SU-DHL-6 (cell line): ENCODE data around the gene KIF5B.

Experiments
- H2AFZ ChIP-seq: fragments of 200-600 bp; sonication (generic); 2 replicates; pipeline ENCODE4 v1.6.1; 2014; ENCODE audit warnings: low read depth, mild to moderate bottlenecking, moderate library complexity, mixed read lengths, antibody characterized with exemption, low read length; ENCODE audit not compliant: severe bottlenecking
- H3F3A ChIP-seq: fragments of 200-600 bp; shearing (Covaris generic); 2 replicates; pipeline ENCODE4 v1.6.0; 2016; ENCODE audit warnings: antibody characterized with exemption, mild to moderate bottlenecking; ENCODE audit not compliant: insufficient read depth
- H3K27ac ChIP-seq: fragments of 200-600 bp; sonication (generic); 2 replicates; pipeline ENCODE4 v1.5.1; 2016; ENCODE audit warnings: low read depth, mild to moderate bottlenecking, low read length, moderate library complexity, mixed read lengths
- H3K27me3 ChIP-seq: fragments of 200-600 bp; sonication (generic), shearing (Covaris generic); 2 replicates; pipeline ENCODE4 v1.6.0; 2014; ENCODE audit warnings: mild to moderate bottlenecking, low read length
- H3K36me3 ChIP-seq: fragments of 200-600 bp; sonication (generic); 2 replicates; pipeline ENCODE4 v1.6.1; 2014; ENCODE audit warnings: mild to moderate bottlenecking, low read length, mixed read lengths
- H3K4me2 ChIP-seq: fragments of 300-600, 200-600 bp; shearing (Covaris generic), sonication (generic); 2 replicates; pipeline ENCODE4 v1.6.0; 2014; ENCODE audit warnings: low read length, low read depth, mild to moderate bottlenecking; ENCODE audit not compliant: poor library complexity, severe bottlenecking
- H3K4me3 ChIP-seq: fragments of 200-600 bp; sonication (generic); 2 replicates; pipeline ENCODE4 v1.5.1; 2014; ENCODE audit warnings: antibody characterized with exemption, low read length, mild to moderate bottlenecking, mixed read lengths; ENCODE audit not compliant: insufficient read depth, poor library complexity, severe bottlenecking
- H3K79me2 ChIP-seq: fragments of 200-600 bp; sonication (generic); 2 replicates; pipeline ENCODE4 v1.6.1; 2014; ENCODE audit warnings: mild to moderate bottlenecking, low read length, moderate library complexity; ENCODE audit not compliant: insufficient read depth
- H3K9ac ChIP-seq: fragments of 200-600 bp; sonication (generic); 2 replicates; pipeline ENCODE4 v1.7.0; 2014; ENCODE audit warnings: mild to moderate bottlenecking, low read length
- H3K9me2 ChIP-seq: fragments of 200-600 bp; sonication (generic); replicated peaks from 2 replicates; pipeline ENCODE4 v1.6.1; 2014; ENCODE audit warnings: low read length; ENCODE audit not compliant: insufficient read depth
- H3K9me3 ChIP-seq: fragments of 200-600 bp; sonication (generic); 2 replicates; pipeline ENCODE4 v1.6.1; 2014; ENCODE audit warnings: low read length, mixed read lengths; ENCODE audit not compliant: insufficient read depth
- H4K20me1 ChIP-seq: fragments of 200-600 bp; sonication (generic); 2 replicates; pipeline ENCODE4 v1.6.1; 2014; ENCODE audit warnings: low read depth, mild to moderate bottlenecking, antibody characterized with exemption, low read length, moderate library complexity, mixed read lengths
- CTCF ChIP-seq: fragments of 200-600 bp; sonication (generic); IDR thresholded peaks from one replicate; pipeline ENCODE4 v1.5.1; 2017; ENCODE audit warnings: antibody characterized with exemption, mild to moderate bottlenecking, low read length, moderate library complexity; ENCODE audit not compliant: insufficient read depth, poor library complexity, severe bottlenecking
- EZH2phosphoT487 ChIP-seq: fragments of 200-600 bp; sonication (generic), shearing (Covaris generic); conservative IDR thresholded peaks from 2 replicates; pipeline ENCODE4 v1.6.1; 2018; ENCODE audit warnings: mild to moderate bottlenecking, antibody characterized with exemption, low read length, moderate library complexity, mixed read lengths

KIF5B gene

GRCh38 chr10:32056136-32057035, at the start of gene KIF5B:
KIF5B (minus strand) TSS chr10:32056425; CDS start chr10:32055973, 452 bp downstream.
- Histone ChIP-seq H3K79me2 (peaks cover 47% of the 10 kb centered on the region), H3K9me2 (no peaks in the 10 kb centered on the region), H3K27ac (peak within 1 kb of the TSS; percentile 80), H3K9ac (peak within 1 kb of the TSS; percentile 94), H3K4me3 (peak within 1 kb of the TSS; percentile 92), H3K4me2 (peak within 1 kb of the TSS; percentile 88), H2AFZ (peak within 1 kb of the TSS; percentile 97), H3K27me3 (no peaks in the 10 kb centered on the region), H4K20me1 (peaks cover 35% of the 10 kb centered on the region), H3F3A (peaks cover 3% of the 10 kb centered on the region; the same call in 1 of the 2 replicates), H3K36me3 (no peaks in the 10 kb centered on the region), H3K9me3 (no peaks in the 10 kb centered on the region)
- no peak for TF ChIP-seq CTCF
- TF ChIP-seq EZH2phosphoT487: no peak

GRCh38 chr10:32105782-32106382, 49.7 kb upstream of the KIF5B start:
- no peaks in the 10 kb centered on the region for H3K9me2 ChIP-seq
- no peak overlapping the region for H3K4me3 ChIP-seq
- H2AFZ ChIP-seq: no peak overlapping the region
- no peaks in the 10 kb centered on the region for H4K20me1 ChIP-seq
- H3K36me3 ChIP-seq: no peaks in the 10 kb centered on the region
- H3K27me3 ChIP-seq: no peaks in the 10 kb centered on the region
- H3K9me3 ChIP-seq: no peaks in the 10 kb centered on the region
- no peak for TF ChIP-seq EZH2phosphoT487
- no peak for TF ChIP-seq CTCF
- no peak overlapping the region for H3K4me2 ChIP-seq
- H3K9ac ChIP-seq: no peak overlapping the region
- H3K79me2 ChIP-seq: no peaks in the 10 kb centered on the region
- H3F3A ChIP-seq: no peaks in the 10 kb centered on the region
- H3K27ac ChIP-seq: no peak overlapping the region

- Histone ChIP-seq H3K9me2 (no peaks in the 10 kb centered on the region), H4K20me1 (no peaks in the 10 kb centered on the region), H2AFZ (no peak overlapping the region), H3K27me3 (no peaks in the 10 kb centered on the region), H3K9ac (no peak overlapping the region), H3K27ac (no peak overlapping the region), H3K4me2 (no peak overlapping the region), H3F3A (no peaks in the 10 kb centered on the region), H3K4me3 (no peak overlapping the region), H3K79me2 (no peaks in the 10 kb centered on the region), H3K36me3 (no peaks in the 10 kb centered on the region), H3K9me3 (no peaks in the 10 kb centered on the region)
- TF ChIP-seq EZH2phosphoT487: no peak
- TF ChIP-seq CTCF: no peak
Measured at GRCh38 chr10:32104622-32105509, 48.6 kb upstream of the KIF5B start.
